Loucy (cell line): ENCODE measurements around the gene TLK1.

Experiments used
- H2AFZ ChIP-seq: fragments of 200-600 bp; sonication (generic); 2 replicates; pipeline ENCODE4 v1.6.0; 2016; ENCODE audit warnings: antibody characterized with exemption, mild to moderate bottlenecking, low read length, moderate library complexity
- H3F3A ChIP-seq: fragments of 200-600 bp; 2 replicates; pipeline ENCODE4 v1.6.0; 2016; ENCODE audit warnings: antibody characterized with exemption, low read depth, mild to moderate bottlenecking
- H3K27me3 ChIP-seq: fragments of 200-600 bp; sonication (generic); 2 replicates; pipeline ENCODE4 v1.6.1; 2014; ENCODE audit warnings: low read length, mild to moderate bottlenecking; ENCODE audit not compliant: insufficient read depth, poor library complexity, severe bottlenecking
- H3K36me3 ChIP-seq: fragments of 200-600 bp; sonication (generic); 2 replicates; pipeline ENCODE4 v1.6.1; 2016; ENCODE audit warnings: low read length; ENCODE audit not compliant: insufficient read depth
- H3K4me1 ChIP-seq: fragments of 200-600 bp; sonication (generic); 2 replicates; pipeline ENCODE4 v1.5.1; 2014; ENCODE audit warnings: low read length, mild to moderate bottlenecking; ENCODE audit not compliant: insufficient read depth, poor library complexity, severe bottlenecking
- H3K4me2 ChIP-seq: fragments of 200-600 bp; sonication (generic); 2 replicates; pipeline ENCODE4 v1.6.0; 2014; ENCODE audit warnings: antibody characterized with exemption, low read length, low read depth, mild to moderate bottlenecking; ENCODE audit not compliant: poor library complexity, severe bottlenecking
- H3K4me3 ChIP-seq: fragments of 200-600 bp; sonication (generic); 2 replicates; pipeline ENCODE4 v1.5.1; 2014; ENCODE audit warnings: low read length, mild to moderate bottlenecking, mixed read lengths; ENCODE audit not compliant: poor library complexity, severe bottlenecking
- H3K79me2 ChIP-seq: fragments of 200-600 bp; sonication (generic); 2 replicates; pipeline ENCODE4 v1.6.1; 2014; ENCODE audit warnings: low read length; ENCODE audit not compliant: insufficient read depth
- H3K9ac ChIP-seq: fragments of 200-600 bp; sonication (generic); 2 replicates; pipeline ENCODE4 v1.6.0; 2014; ENCODE audit warnings: mild to moderate bottlenecking, low read depth, low read length, moderate library complexity; ENCODE audit not compliant: poor library complexity, severe bottlenecking
- H3K9me2 ChIP-seq: fragments of 200-600 bp; sonication (generic); replicated peaks from 2 replicates; pipeline ENCODE4 v1.6.1; 2016; ENCODE audit warnings: low read depth, low read length, mixed read lengths
- H3K9me3 ChIP-seq: fragments of 200-600 bp; sonication (generic); 2 replicates; pipeline ENCODE4 v1.6.1; 2014; ENCODE audit warnings: mild to moderate bottlenecking, antibody characterized with exemption, low read length, low read depth; ENCODE audit not compliant: insufficient read depth
- H4K20me1 ChIP-seq: fragments of 200-600 bp; sonication (generic); 2 replicates; pipeline ENCODE4 v1.6.0; 2014; ENCODE audit warnings: antibody characterized with exemption, low read length, mild to moderate bottlenecking; ENCODE audit not compliant: insufficient read depth, poor library complexity, severe bottlenecking
- CTCF ChIP-seq: fragments of 200-600 bp; sonication (generic); conservative IDR thresholded peaks from 2 replicates; pipeline ENCODE4 v1.5.1; 2014; ENCODE audit warnings: mild to moderate bottlenecking, antibody characterized with exemption, low read length
- EZH2phosphoT487 ChIP-seq: fragments of 200-600 bp; IDR thresholded peaks from 2 replicates; pipeline ENCODE4 v1.6.1; 2018; ENCODE audit warnings: antibody characterized with exemption, mild to moderate bottlenecking, moderate library complexity, borderline replicate concordance

Gene TLK1

GRCh38 chr2:170965446-170966225, 195.1 kb downstream of the TLK1 start:
- no peak overlapping the region for H3K4me2 ChIP-seq
- no peaks in the 10 kb centered on the region for H3K79me2 ChIP-seq
- H3K4me3 ChIP-seq: no peak overlapping the region
- peaks cover 73% of the 10 kb centered on the region for H3K36me3 ChIP-seq
- TF ChIP-seq EZH2phosphoT487 (no peak), CTCF (no peak)
- no peaks in the 10 kb centered on the region for H3K9me3 ChIP-seq
- no peak overlapping the region for H3K9ac ChIP-seq
- H2AFZ ChIP-seq: no peak overlapping the region
- peaks cover 9% of the 10 kb centered on the region for H3K4me1 ChIP-seq
- H4K20me1 ChIP-seq: no peaks in the 10 kb centered on the region
- 0 out of 2 replicates have a peak, but pooled peaks cover 6% of the 10 kb centered on the region for H3F3A ChIP-seq
- H3K9me2 ChIP-seq: no peaks in the 10 kb centered on the region
- H3K27me3 ChIP-seq: no peaks in the 10 kb centered on the region

GRCh38 chr2:170963386-170963785, 197.3 kb downstream of the TLK1 start:
- no peaks in the 10 kb centered on the region for H3K4me1 ChIP-seq
- no peak overlapping the region for H2AFZ ChIP-seq
- no peaks in the 10 kb centered on the region for H4K20me1 ChIP-seq
- H3F3A ChIP-seq: no peaks in the 10 kb centered on the region
- no peaks in the 10 kb centered on the region for H3K79me2 ChIP-seq
- no peaks in the 10 kb centered on the region for H3K9me2 ChIP-seq
- TF ChIP-seq CTCF (no peak), EZH2phosphoT487 (no peak)
- peaks cover 88% of the 10 kb centered on the region for H3K36me3 ChIP-seq
- H3K27me3 ChIP-seq: no peaks in the 10 kb centered on the region
- H3K4me3 ChIP-seq: no peak overlapping the region
- H3K9me3 ChIP-seq: no peaks in the 10 kb centered on the region
- H3K4me2 ChIP-seq: no peak overlapping the region
- H3K9ac ChIP-seq: no peak overlapping the region

- Histone ChIP-seq H4K20me1 (peaks cover 5% of the 10 kb centered on the region), H3K9me3 (no peaks in the 10 kb centered on the region), H3K4me2 (no peak overlapping the region), H3K9ac (no peak overlapping the region), H3F3A (no peaks in the 10 kb centered on the region), H3K4me3 (no peak overlapping the region), H3K27me3 (no peaks in the 10 kb centered on the region), H2AFZ (no peak overlapping the region), H3K36me3 (peaks cover 93% of the 10 kb centered on the region), H3K79me2 (peaks cover 2% of the 10 kb centered on the region; the same call in 1 of the 2 replicates), H3K4me1 (no peaks in the 10 kb centered on the region), H3K9me2 (no peaks in the 10 kb centered on the region)
- TF ChIP-seq EZH2phosphoT487 (no peak), CTCF (no peak)
Measured at GRCh38 chr2:170953941-170954340, 206.8 kb downstream of the TLK1 start.
